Measurements from ENCODE around the gene GBA3.

DNA sequence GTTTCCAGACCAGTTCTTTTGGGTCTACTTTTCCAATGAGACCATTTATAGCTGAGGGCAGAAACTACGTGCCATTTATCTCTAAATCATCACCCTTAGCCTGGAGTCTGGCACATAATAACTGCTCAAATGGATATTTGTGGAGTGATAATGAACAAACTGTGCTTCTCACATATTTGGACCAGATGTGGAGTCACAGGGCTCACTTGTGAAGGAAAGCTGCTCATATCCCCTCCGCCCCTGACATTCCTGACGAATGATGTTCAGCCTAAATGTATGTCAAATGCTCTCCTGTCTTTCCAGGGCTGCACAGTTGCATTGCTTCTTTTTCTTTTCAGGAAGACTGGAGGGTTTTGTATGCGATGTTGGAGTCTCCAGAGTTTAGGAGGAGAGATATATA, 110.1 kb downstream of the GBA3 start:
- no peak for TF ChIP-seq EP300 (IDR thresholded peaks at IDR 0.05)
- no peak for TF ChIP-seq CTCF (IDR thresholded peaks at IDR 0.05)
- no peak for TF ChIP-seq POLR2A (IDR thresholded peaks at IDR 0.05)
